ENCODE data around the gene AXIN1.
"Not testable (repeated sequence)": the region's sequence is repeated elsewhere in the genome, so short reads cannot be mapped to it uniquely, and the experiment has no call there.

Gene AXIN1

DNA sequence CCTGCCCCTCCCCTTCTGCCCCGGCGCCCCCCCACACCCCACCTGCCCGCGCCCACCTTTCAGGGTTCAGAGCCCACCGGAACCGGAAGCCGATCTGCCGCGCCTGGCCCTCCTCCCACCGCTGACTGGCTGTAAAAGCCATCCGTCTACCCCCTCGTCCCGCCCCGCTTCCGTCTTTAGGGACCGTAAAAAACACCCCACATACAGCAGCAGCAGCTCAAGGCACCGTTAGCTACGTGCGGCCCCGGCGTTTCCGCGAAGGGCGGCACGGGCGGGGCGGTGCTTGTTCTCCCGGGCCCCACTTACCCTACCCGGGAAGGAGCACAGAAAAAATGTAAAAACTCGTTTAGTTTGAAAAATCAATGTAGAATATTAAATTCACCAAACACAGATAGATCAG is 17.9 kb upstream of the AXIN1 start, which contains the start of gene MRPL28:
Gene MRPL28 (minus strand): TSS at position 96 of the 400 bp plus-strand sequence. CDS start 320 bp downstream, outside the sequence.
- DNase-seq (ENCODE audit: low spot score), result peak; percentile 91

DNA sequence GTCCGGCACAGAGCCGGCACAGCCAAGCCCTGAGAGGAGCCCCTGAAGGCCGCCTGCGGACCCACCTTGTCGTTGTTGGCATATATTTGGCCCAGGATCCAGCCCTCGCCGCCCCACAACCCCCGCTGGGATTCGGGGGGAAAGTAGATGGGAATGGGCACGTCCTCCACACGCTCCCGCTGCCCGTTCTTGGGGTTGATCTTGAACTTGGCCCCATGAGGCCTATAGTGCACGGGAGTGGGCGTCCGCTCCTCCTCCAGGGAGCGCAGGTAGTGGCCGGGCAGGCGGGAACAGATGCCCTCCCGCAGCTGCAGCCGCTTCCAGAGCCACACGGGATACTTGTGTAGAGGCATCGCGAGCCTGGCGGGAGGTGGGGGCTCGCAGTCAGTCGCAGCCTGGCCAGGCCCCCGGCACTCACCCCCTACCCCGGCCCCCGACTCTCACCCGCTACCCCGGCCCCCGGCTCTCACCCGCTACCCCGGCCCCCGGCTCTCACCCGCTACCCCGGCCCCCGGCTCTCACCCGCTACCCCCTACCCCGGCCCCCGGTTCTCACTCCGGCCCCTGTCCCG is 17.4 kb upstream of the AXIN1 start:
- DNase-seq (ENCODE audit: low spot score), result no peak

DNA sequence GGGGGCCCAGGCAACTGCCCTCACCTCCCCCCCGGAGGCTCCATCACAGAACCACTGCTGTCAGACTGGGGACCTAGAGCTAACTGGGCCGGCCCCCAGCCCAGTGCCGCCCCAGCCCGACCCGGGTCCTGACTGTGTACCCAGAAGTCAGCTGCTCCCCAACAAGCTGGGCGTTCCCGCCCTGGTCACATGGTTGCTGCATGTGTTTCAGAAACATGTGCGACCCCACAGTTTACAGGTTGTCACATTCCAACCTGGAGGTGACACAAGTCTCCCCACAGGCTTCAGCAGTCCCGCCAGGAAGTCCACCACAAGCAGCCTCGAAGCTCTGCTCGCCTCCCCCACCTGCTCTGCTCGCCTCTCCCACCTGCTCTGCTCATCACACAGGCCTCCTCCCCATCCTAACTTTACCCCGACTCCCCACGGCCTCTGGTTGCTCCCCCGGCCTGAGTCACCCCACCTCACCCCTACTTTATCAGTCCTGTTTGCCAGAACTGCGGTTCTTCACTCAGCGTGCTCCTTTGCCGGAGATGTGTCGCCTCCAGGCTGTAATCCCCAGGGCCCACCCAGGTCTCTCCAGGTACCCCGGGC is 16.8 kb upstream of the AXIN1 start:
- no peak for DNase-seq (ENCODE audit: low spot score)

DNA sequence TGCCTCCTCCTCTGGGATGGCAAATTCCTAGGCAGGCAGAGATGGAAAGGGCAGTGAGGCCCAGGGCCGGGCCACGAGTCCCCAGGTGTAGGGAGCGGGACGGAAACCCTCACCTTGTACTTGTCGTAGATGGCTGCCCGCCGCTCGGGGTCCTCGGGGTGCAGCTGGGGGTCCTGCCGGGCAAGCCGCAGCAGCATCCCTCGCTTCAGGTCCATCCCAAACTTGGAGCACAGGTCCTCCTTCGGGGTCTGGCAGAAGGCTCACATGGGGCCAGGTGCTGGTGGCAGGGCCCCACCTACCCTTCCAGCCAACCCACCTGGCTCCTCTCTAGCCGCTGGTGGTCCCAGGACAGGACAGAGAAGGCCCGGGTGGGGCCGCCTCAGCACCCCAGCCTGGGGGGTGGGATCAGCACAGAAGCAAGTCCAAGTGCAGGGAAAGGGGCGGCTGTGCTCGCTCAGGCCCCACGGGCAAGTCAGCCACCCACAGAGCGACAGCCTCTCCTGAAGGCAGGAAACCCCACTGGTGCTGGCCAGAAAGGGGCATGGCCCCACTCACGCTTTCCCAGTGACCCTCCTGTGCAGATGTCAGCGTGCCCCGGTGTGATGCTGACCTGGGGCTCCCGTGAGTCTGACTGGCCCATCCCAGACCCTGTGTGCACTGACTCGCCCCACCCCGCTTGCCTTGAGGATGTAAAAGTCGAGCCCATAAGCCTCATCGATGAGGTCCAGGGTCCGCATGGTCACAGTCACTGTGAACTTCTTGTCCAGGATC is 16.1 kb upstream of the AXIN1 start:
- DNase-seq (ENCODE audit: low spot score), result no peak

GRCh38 chr16:367333-367903 is 14.9 kb upstream of the AXIN1 start:
- no peak for DNase-seq (ENCODE audit: low spot score)

- no peak for DNase-seq (ENCODE audit: low spot score)
Measured at GRCh38 chr16:366476-366875, 14.0 kb upstream of the AXIN1 start.

- peak; percentile 28 for DNase-seq (ENCODE audit: low spot score)
Measured at GRCh38 chr16:364595-365491, 12.3 kb upstream of the AXIN1 start.

- no peak for DNase-seq (ENCODE audit: low spot score)
Measured at GRCh38 chr16:363766-364490, 11.4 kb upstream of the AXIN1 start.

GRCh38 chr16:363110-363765 is 10.7 kb upstream of the AXIN1 start:
- DNase-seq (ENCODE audit: low spot score), result no peak

DNA sequence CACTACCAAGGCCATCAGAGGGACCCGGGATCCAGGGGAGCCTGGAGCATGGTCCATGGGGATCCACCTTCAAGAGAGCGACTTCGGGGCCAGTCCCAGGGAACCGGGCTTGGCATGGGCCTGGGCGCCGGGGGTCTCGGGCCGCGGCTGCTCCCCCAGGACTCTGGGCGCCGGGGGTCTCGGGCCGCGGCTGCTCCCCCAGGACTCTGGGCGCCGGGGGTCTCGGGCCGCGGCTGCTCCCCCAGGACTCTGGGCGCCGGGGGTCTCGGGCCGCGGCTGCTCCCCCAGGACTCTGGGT is 10.1 kb upstream of the AXIN1 start:
- DNase-seq (ENCODE audit: low spot score), result not testable (repeated sequence)

DNA sequence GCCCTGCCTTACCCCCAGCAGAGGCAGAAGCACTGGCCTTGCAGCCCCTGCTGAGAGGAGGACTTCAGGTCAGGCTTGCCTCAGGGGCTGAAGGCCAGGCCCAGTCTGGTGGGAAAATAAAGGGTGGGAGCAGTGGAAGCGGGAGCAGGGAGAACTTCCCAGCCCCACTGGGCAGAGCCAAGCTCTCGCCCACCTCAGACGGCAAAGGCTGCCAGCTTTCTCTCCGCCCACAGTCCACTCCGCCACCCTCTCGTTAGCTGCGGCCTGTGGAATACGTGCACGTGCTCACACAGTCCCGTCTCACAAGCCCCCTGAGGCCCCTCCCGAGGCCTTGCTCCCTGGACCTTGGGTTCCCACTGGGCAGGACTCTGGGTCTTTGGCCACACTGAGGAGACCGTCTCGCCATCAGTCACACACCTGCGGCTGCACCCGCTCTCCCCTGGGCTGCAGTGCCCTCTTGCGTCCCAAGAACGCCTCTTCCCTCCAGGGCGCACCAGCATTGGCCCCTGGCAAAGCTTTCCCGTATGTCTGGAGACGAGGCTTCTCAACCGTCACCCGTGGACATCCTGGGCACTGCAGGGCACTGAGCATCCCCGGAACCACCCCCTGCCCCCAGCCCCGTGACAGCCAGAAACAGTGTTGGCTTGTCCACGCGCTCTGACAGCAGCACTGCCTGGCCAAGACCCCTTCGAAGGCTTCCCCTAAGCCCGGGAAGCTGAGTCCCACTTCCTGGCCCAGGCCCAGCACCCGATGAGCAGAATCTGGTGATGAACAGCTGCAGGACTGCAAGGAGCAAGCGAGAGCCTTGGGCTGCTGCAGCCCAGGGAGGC is 9.6 kb upstream of the AXIN1 start:
- peak; percentile 79 for DNase-seq (ENCODE audit: low spot score)

DNA sequence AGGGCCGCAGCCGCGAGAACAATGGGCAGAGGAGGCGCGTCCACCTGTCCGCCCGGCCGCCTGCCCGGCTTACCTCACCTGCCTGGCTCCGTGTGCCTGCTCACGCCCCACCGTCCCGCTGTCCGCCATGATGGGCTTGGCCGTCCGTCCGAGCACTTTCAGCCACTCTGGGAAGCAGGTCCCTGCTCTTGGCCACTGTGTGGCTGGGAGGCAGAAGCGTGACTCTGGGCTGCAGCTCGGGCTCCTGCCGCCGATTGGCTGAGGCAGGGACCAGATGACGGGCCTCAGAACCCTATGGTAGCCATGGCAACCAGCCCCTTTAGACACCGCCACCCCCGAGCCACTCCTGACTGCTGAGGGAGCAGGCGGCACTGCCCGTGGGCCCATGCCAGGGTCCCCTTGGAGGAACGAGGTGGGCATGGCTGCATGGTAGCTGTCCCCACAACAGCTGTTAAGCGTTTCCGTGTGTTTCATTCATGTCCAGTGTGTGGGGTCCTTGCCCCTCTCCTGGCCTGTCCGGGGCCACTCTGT is 8.9 kb upstream of the AXIN1 start:
- DNase-seq (ENCODE audit: low spot score), result no peak

GRCh38 chr16:360698-361336 is 8.3 kb upstream of the AXIN1 start:
- no peak for DNase-seq (ENCODE audit: low spot score)

- DNase-seq (ENCODE audit: low spot score), result no peak
Measured at GRCh38 chr16:359871-360697, 7.6 kb upstream of the AXIN1 start.

GRCh38 chr16:359067-359763 is 6.7 kb upstream of the AXIN1 start:
- DNase-seq (ENCODE audit: low spot score), result no peak

- no peak for DNase-seq (ENCODE audit: low spot score)
Measured at GRCh38 chr16:356741-357140, 4.2 kb upstream of the AXIN1 start.

- no peak for DNase-seq (ENCODE audit: low spot score)
Measured at GRCh38 chr16:354971-355461, 2.5 kb upstream of the AXIN1 start.

Measured in hematopoietic multipotent progenitor cell treated with erythropoietin and hydrocortisone succinate and interleukin-3 and kit ligand, for 17 days (in vitro differentiated cells).